GM18858 (cell line): ENCODE results near the gene WNK2.
"Not testable (repeated sequence)": the region's sequence is repeated elsewhere in the genome, so short reads cannot be mapped to it uniquely, and the experiment has no call there.

Experiments used
- ATAC-seq: cut with Tn5 transposase; IDR thresholded peaks from one replicate; pipeline ENCODE4 v1.9.1; 2021; ENCODE audit not compliant: unreplicated experiment

Gene WNK2

GRCh38 chr9:93304574-93305496 lies 120.9 kb downstream of the WNK2 start:
- no peak for ATAC-seq

GRCh38 chr9:93305497-93306020 lies 121.6 kb downstream of the WNK2 start:
- ATAC-seq: no peak

- no peak for ATAC-seq
Observed at GRCh38 chr9:93306081-93306480, 122.1 kb downstream of the WNK2 start.

GRCh38 chr9:93306579-93307091 lies 122.7 kb downstream of the WNK2 start:
- no peak for ATAC-seq

- no peak for ATAC-seq
Observed at GRCh38 chr9:93307468-93308157, 123.7 kb downstream of the WNK2 start.

- no peak for ATAC-seq
Observed at GRCh38 chr9:93308158-93308602, 124.2 kb downstream of the WNK2 start.

- ATAC-seq: no peak
Observed at GRCh38 chr9:93308676-93309075, 124.7 kb downstream of the WNK2 start.

- ATAC-seq: no peak
Observed at GRCh38 chr9:93309889-93310425, 126.0 kb downstream of the WNK2 start.

- ATAC-seq: no peak
Observed at GRCh38 chr9:93315118-93315517, 131.2 kb downstream of the WNK2 start.

GRCh38 chr9:93315960-93316359 lies 132.0 kb downstream of the WNK2 start:
- ATAC-seq: no peak

GRCh38 chr9:93316726-93317494 lies 133.0 kb downstream of the WNK2 start:
- no peak for ATAC-seq

- no peak for ATAC-seq
Observed at GRCh38 chr9:93317495-93318094, 133.7 kb downstream of the WNK2 start.

- no peak for ATAC-seq
Observed at GRCh38 chr9:93318480-93318879, 134.5 kb downstream of the WNK2 start.

- ATAC-seq: no peak
Observed at GRCh38 chr9:93319301-93319991, 135.5 kb downstream of the WNK2 start.

GRCh38 chr9:93319992-93320500 lies 136.1 kb downstream of the WNK2 start:
- ATAC-seq: no peak

- no peak for ATAC-seq
Observed at GRCh38 chr9:93320591-93321219, 136.8 kb downstream of the WNK2 start.

GRCh38 chr9:93321220-93321610 lies 137.3 kb downstream of the WNK2 start:
- ATAC-seq: no peak

GRCh38 chr9:93323446-93323954 lies 139.6 kb downstream of the WNK2 start:
- not testable (repeated sequence) for ATAC-seq
